ENCODE data around the gene DNAJB13. TPM values are rescaled to one million over a fixed set of nuclear protein-coding genes. Genes with fewer than 3 reads are reported as not detected.

The DNAJB13 gene
- total RNA-seq, 4 donors from 2014 or later, result not detected

GRCh38 chr11:73914284-73914683 is 36.5 kb upstream of the DNAJB13 start:
- H3K4me3 ChIP-seq, result no peak overlapping the region
- no peaks in the 10 kb centered on the region for H3K4me1 ChIP-seq
- H3K27me3 ChIP-seq, result no peaks in the 10 kb centered on the region
- TF ChIP-seq CTCF (IDR thresholded peaks at IDR 0.05) (no peak), POLR2AphosphoS5 (IDR thresholded peaks at IDR 0.05) (no peak), EP300 (IDR thresholded peaks at IDR 0.05) (no peak), POLR2A (IDR thresholded peaks at IDR 0.05) (no peak)
- H3K36me3 ChIP-seq, result peaks cover 0 to 98% of the 10 kb centered on the region in 2 donors
- no peak overlapping the region for H3K27ac ChIP-seq
- 75 to 77% methylated on average over 4 of the region's 4 CpGs for whole genome bisulfite sequencing, 2 donors (ENCODE audit: low coverage in 1 of 2)
- ATAC-seq, result no peak
- no peaks in the 10 kb centered on the region for H3K9me3 ChIP-seq

- Histone ChIP-seq H3K36me3 (peaks cover 0 to 98% of the 10 kb centered on the region in 2 donors), H3K27me3 (no peaks in the 10 kb centered on the region), H3K27ac (no peak overlapping the region), H3K9me3 (no peaks in the 10 kb centered on the region), H3K4me1 (no peaks in the 10 kb centered on the region), H3K4me3 (no peak overlapping the region)
- TF ChIP-seq POLR2A (IDR thresholded peaks at IDR 0.05) (no peak), CTCF (IDR thresholded peaks at IDR 0.05) (no peak), POLR2AphosphoS5 (IDR thresholded peaks at IDR 0.05) (no peak), EP300 (IDR thresholded peaks at IDR 0.05) (no peak)
- 50 to 83% methylated on average over 1 of the region's 1 CpG for WGBS, 2 donors (ENCODE audit: low coverage in 1 of 2)
- ATAC-seq, result no peak
Measured at GRCh38 chr11:73916435-73916834, 34.4 kb upstream of the DNAJB13 start.

GRCh38 chr11:73921180-73921579 is 29.6 kb upstream of the DNAJB13 start:
- Histone ChIP-seq H3K27me3 (no peaks in the 10 kb centered on the region), H3K36me3 (peaks cover 0 to 96% of the 10 kb centered on the region in 2 donors), H3K27ac (no peak overlapping the region), H3K9me3 (no peaks in the 10 kb centered on the region), H3K4me1 (no peaks in the 10 kb centered on the region), H3K4me3 (no peak overlapping the region)
- TF ChIP-seq POLR2AphosphoS5 (IDR thresholded peaks at IDR 0.05) (no peak), EP300 (IDR thresholded peaks at IDR 0.05) (no peak), POLR2A (IDR thresholded peaks at IDR 0.05) (no peak), CTCF (IDR thresholded peaks at IDR 0.05) (no peak)
- 100% methylated on average over 3 to 4 of the region's 4 CpGs for WGBS, 2 donors (ENCODE audit: low coverage in 1 of 2)
- no peak for ATAC-seq

- H3K36me3 ChIP-seq, result peaks cover 0 to 93% of the 10 kb centered on the region in 2 donors
- WGBS, 2 donors (ENCODE audit: low coverage in 1 of 2), result 91 to 96% methylated on average over 2 of the region's 2 CpGs
- no peak overlapping the region for H3K4me3 ChIP-seq
- no peaks in the 10 kb centered on the region for H3K4me1 ChIP-seq
- no peak overlapping the region for H3K27ac ChIP-seq
- H3K9me3 ChIP-seq, result no peaks in the 10 kb centered on the region
- no peak for ATAC-seq
- no peaks in the 10 kb centered on the region for H3K27me3 ChIP-seq
- TF ChIP-seq POLR2AphosphoS5 (IDR thresholded peaks at IDR 0.05) (no peak), CTCF (IDR thresholded peaks at IDR 0.05) (no peak), EP300 (IDR thresholded peaks at IDR 0.05) (no peak), POLR2A (IDR thresholded peaks at IDR 0.05) (no peak)
Measured at GRCh38 chr11:73929388-73929787, 21.4 kb upstream of the DNAJB13 start.

GRCh38 chr11:73931039-73931645 is 19.7 kb upstream of the DNAJB13 start:
- Histone ChIP-seq H3K9me3 (no peaks in the 10 kb centered on the region), H3K4me3 (no peak overlapping the region), H3K27ac (no peak overlapping the region), H3K36me3 (peaks cover 0 to 82% of the 10 kb centered on the region in 2 donors), H3K27me3 (no peaks in the 10 kb centered on the region), H3K4me1 (no peaks in the 10 kb centered on the region)
- no peak for ATAC-seq
- WGBS, 2 donors (ENCODE audit: low coverage in 1 of 2), result 56 to 64% methylated on average over 7 of the region's 7 CpGs
- TF ChIP-seq CTCF (IDR thresholded peaks at IDR 0.05) (peak in 3 of 4 experiments; percentile 14 to 28 (median 20)), POLR2A (IDR thresholded peaks at IDR 0.05) (no peak)

Measured in gastroesophageal sphincter (tissue), 4 donors.